Measurements from ENCODE around the gene PRR29.

Gene PRR29

DNA sequence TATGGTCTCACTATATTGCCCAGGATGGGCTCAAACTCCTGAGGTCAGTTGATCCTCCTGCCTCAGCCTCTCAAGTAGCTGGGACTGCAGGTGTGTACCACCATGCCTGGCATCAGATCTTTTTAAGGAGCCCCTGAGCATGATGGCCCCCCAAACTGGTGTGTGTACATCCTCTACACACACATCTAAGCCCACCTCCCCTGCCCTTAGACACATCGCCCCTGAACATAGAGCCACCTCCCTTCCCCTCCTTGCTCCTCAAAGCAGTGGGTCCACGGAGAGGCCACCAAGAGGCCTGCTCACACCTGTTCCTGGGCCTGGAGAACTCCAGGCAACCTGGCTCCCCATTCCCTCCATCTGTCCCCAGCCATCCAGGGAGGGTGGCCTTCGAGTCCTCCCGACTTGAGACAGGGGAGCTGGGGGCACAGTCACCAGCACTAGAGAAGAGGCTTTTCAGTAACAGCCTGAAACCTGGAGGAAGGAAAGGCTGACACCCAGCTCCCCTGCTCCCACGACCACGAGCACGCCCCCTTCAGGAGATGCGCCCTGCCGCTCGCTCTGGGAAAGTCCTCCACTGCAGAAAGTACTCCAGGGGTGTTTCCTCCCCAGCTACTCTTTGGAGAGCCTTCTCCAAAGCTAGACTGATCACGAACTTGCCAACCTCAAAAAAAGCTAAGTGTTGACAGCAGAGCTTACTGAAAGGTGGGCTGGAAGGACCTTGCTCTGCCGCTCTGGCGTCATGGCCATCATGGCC is 12.6 kb upstream of the PRR29 start:
- Mint-ChIP-seq H3K4me1 (ENCODE audit: low read depth) (peaks cover 33% of the 10 kb centered on the region), H3K27me3 (no peaks in the 10 kb centered on the region), H3K36me3 (ENCODE audit: low read depth) (peaks cover 5% of the 10 kb centered on the region), H3K4me3 (peak overlapping the region; percentile 32), H3K27ac (peak overlapping the region; percentile 84), H3K9me3 (peaks cover 11% of the 10 kb centered on the region)

- H3K4me3 Mint-ChIP-seq, result no peak overlapping the region
- H3K27ac Mint-ChIP-seq, result peak overlapping the region; percentile 78
- H3K36me3 Mint-ChIP-seq (ENCODE audit: low read depth), result peaks cover 5% of the 10 kb centered on the region
- H3K4me1 Mint-ChIP-seq (ENCODE audit: low read depth), result peaks cover 39% of the 10 kb centered on the region
- peaks cover 9% of the 10 kb centered on the region for H3K9me3 Mint-ChIP-seq
- no peaks in the 10 kb centered on the region for H3K27me3 Mint-ChIP-seq
Measured at GRCh38 chr17:63986821-63987220, 11.3 kb upstream of the PRR29 start.

GRCh38 chr17:63987221-63988126 is 10.7 kb upstream of the PRR29 start:
- Mint-ChIP-seq H3K27me3 (no peaks in the 10 kb centered on the region), H3K4me3 (no peak overlapping the region), H3K27ac (no peak overlapping the region), H3K9me3 (peaks cover 5% of the 10 kb centered on the region), H3K36me3 (ENCODE audit: low read depth) (peaks cover 5% of the 10 kb centered on the region), H3K4me1 (ENCODE audit: low read depth) (peaks cover 41% of the 10 kb centered on the region)

- Mint-ChIP-seq H3K36me3 (ENCODE audit: low read depth) (no peaks in the 10 kb centered on the region), H3K27me3 (no peaks in the 10 kb centered on the region), H3K4me1 (ENCODE audit: low read depth) (peaks cover 44% of the 10 kb centered on the region), H3K9me3 (no peaks in the 10 kb centered on the region), H3K4me3 (no peak overlapping the region), H3K27ac (no peak overlapping the region)
Measured at GRCh38 chr17:63988127-63988478, 10.0 kb upstream of the PRR29 start.

DNA sequence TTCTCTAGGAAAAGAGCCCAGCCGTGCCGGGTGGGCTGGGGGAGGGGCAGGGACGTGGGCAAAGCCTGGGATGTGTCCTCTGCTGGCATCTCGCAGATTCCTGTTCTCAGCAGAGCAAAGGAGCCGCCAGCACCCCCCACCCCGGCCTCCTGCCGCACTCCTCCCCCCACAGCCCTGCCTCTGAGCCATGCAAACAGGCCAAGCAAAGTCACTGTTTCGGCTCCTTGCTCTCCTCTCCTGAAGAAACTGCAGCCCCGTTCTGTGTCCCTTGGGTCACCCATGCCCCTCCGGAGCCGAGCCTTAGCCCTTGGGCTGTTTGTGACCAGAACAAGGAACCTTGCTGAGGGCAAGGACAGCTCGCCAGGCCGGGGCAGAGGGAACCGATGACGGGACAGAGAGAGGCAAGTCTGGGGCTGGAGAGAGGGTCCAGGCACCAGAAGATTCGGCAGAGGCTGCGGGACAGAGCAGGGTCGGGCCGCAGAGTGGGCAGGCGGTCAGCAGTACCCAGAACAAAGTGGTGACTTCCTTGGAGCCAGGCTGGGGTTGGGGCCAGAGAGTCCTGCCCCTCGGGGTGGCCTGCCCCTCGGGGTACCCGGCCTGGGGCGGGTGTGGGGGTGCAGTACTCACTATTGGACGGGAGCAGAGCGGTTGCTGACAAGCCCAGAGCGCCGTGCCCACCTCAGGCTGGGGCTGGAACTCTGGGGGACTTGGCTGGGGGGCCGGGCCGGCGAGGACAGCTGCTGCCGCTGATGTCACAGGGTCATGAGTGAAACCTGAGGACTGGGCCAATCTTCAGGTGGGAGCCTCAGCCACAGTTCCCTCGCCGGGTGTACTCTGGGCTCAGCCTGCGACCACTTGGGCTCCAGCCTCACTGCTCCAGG is 9.2 kb upstream of the PRR29 start:
- Mint-ChIP-seq H3K9me3 (no peaks in the 10 kb centered on the region), H3K4me1 (ENCODE audit: low read depth) (peaks cover 51% of the 10 kb centered on the region), H3K27ac (no peak overlapping the region), H3K27me3 (no peaks in the 10 kb centered on the region), H3K36me3 (ENCODE audit: low read depth) (no peaks in the 10 kb centered on the region), H3K4me3 (no peak overlapping the region)

DNA sequence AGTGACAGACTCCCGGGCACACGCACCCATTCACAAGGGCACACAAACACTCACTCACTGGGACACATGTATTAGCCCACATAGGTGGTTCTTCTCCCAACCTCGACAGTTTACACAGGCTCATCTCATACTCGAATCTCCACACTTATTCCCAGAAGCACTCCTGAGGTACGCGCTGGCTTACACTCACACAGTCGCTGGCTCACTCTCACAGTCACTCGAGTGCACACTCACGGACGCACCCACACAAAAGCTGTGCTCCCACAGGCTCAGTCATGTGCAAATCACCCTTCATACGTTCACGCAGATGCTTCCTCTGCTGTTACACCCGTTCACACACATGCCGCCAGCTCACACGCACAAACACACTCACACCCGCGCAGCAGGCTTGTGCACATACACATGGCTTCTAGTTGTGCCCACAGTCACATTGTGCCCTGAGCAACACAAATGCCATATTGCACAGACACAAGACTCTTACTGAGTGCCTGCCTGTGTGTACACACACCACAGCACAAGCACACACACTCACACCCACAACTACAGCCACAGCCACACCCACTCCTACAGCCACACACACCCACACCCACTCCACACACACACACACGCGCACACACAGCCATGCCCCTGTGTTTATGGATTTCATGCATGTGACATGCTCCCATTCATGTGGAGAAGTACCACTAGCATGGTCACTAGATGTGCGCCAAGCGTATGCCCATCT is 8.4 kb upstream of the PRR29 start:
- peak overlapping the region; percentile 2 for H3K27ac Mint-ChIP-seq

DNA sequence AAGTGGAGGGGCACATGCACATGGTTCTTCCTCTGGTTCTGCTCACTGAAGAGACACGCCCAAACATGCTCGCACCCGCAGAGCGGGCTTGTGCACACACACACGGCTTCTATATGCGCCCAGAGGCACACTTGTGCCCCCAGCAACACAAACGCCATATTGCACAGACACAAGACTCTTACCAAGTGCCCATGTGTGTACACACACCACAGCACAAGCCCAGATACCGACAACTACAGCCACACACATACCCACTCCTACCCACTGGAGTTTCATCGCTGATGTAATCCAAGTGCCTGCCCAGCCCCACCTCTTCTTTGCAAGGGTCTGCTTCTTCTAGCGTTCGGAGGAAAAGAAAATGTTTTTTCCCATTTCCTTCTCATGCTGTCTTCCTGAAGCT is 6.5 kb upstream of the PRR29 start:
- Mint-ChIP-seq H3K27me3 (no peaks in the 10 kb centered on the region), H3K36me3 (ENCODE audit: low read depth) (no peaks in the 10 kb centered on the region), H3K9me3 (no peaks in the 10 kb centered on the region), H3K4me3 (no peak overlapping the region), H3K4me1 (ENCODE audit: low read depth) (peaks cover 33% of the 10 kb centered on the region), H3K27ac (no peak overlapping the region)

More for the DNA sequence above, 8.4 kb upstream of the PRR29 start:
- Mint-ChIP-seq H3K36me3 (ENCODE audit: low read depth) (no peaks in the 10 kb centered on the region), H3K4me3 (no peak overlapping the region), H3K27me3 (no peaks in the 10 kb centered on the region), H3K4me1 (ENCODE audit: low read depth) (peaks cover 49% of the 10 kb centered on the region), H3K9me3 (no peaks in the 10 kb centered on the region)

GRCh38 chr17:63993368-63993985 is 4.7 kb upstream of the PRR29 start:
- H3K27ac Mint-ChIP-seq, result no peak overlapping the region
- no peak overlapping the region for H3K4me3 Mint-ChIP-seq
- no peaks in the 10 kb centered on the region for H3K9me3 Mint-ChIP-seq
- peaks cover 38% of the 10 kb centered on the region for H3K4me1 Mint-ChIP-seq (ENCODE audit: low read depth)
- H3K27me3 Mint-ChIP-seq, result no peaks in the 10 kb centered on the region
- no peaks in the 10 kb centered on the region for H3K36me3 Mint-ChIP-seq (ENCODE audit: low read depth)

DNA sequence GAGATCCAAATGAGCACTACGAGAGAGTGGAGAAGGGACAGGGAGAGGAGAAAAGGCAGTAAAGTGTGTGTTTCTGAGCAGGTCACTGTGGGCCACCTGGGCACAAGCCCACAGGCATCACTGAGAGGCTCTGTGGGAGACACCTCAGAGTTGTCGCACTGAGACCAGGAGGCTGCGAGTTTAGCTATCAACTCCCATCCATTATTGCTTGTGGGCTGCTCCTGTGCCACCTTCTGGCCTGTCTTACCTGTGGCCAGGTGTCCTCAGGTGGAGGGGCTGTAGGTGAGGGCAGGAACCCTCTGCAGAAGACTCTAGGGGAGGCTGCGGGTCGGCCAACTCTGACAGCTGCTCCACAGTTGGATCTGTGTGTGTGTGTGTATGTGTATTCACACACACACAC is 2.5 kb upstream of the PRR29 start:
- peaks cover 3% of the 10 kb centered on the region for H3K27me3 Mint-ChIP-seq
- no peak overlapping the region for H3K4me3 Mint-ChIP-seq
- no peak overlapping the region for H3K27ac Mint-ChIP-seq
- peaks cover 41% of the 10 kb centered on the region for H3K4me1 Mint-ChIP-seq (ENCODE audit: low read depth)
- no peaks in the 10 kb centered on the region for H3K36me3 Mint-ChIP-seq (ENCODE audit: low read depth)
- no peaks in the 10 kb centered on the region for H3K9me3 Mint-ChIP-seq

GRCh38 chr17:63996430-63997182 is 1.5 kb upstream of the PRR29 start:
- H3K36me3 Mint-ChIP-seq (ENCODE audit: low read depth), result no peaks in the 10 kb centered on the region
- no peaks in the 10 kb centered on the region for H3K9me3 Mint-ChIP-seq
- H3K4me3 Mint-ChIP-seq, result no peak overlapping the region
- no peak overlapping the region for H3K27ac Mint-ChIP-seq
- peaks cover 3% of the 10 kb centered on the region for H3K27me3 Mint-ChIP-seq
- H3K4me1 Mint-ChIP-seq (ENCODE audit: low read depth), result peaks cover 35% of the 10 kb centered on the region

- peaks cover 34% of the 10 kb centered on the region for H3K4me1 Mint-ChIP-seq (ENCODE audit: low read depth)
- H3K9me3 Mint-ChIP-seq, result no peaks in the 10 kb centered on the region
- H3K27ac Mint-ChIP-seq, result no peak overlapping the region
- H3K4me3 Mint-ChIP-seq, result peak overlapping the region; percentile 84
- H3K36me3 Mint-ChIP-seq (ENCODE audit: low read depth), result no peaks in the 10 kb centered on the region
- H3K27me3 Mint-ChIP-seq, result peaks cover 3% of the 10 kb centered on the region
Measured at GRCh38 chr17:63997341-63998048, 656 bp upstream of the PRR29 start.

DNA sequence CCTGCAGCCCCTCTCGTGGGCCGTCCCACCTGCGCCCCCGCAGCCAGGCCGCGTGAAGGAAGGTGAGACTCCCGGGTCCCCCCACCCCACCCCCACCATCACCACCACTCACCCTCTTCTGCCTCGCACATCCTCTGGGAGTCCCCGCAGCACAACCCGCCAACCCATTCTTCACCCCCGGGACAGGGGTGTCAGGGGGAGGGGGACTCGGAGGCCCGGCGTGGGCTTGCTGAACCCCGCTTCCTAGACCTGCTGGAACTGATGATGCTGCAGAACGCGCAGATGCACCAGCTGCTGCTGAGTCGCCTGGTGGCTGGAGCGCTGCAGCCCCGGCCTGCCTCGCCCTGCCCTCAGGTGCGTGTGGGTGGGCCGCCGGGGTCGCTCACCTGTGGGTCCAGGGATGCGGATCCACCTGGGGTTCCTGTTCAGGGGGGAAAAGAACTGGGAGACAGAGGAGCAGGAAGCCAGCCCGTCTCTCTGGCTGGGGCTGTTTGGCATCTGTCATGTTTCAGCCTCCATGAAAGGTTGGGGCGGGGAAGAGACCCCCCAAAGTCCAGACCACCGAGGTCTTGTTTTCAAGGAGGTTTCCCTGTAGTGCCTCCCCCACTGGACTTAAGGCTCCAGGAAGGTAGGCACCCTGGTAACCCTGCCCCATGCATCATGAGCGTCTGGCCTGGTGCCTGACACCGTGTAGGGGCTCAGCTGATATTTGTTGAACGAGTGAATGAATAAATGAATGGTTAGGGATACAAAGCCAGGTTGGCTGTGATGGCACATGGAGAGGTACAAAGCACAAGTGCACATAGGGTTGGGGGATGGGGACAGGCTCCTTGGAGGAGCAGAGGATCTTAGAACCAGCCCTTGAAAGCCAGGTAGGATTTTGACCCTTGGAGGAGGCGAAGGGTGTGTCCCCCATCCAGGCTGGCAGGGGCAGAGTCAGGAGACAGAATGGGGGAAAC is 849 bp downstream of the PRR29 start:
- H3K4me3 Mint-ChIP-seq, result peak overlapping the region; percentile 84
- H3K36me3 Mint-ChIP-seq (ENCODE audit: low read depth), result peaks cover 7% of the 10 kb centered on the region
- H3K27me3 Mint-ChIP-seq, result peaks cover 3% of the 10 kb centered on the region
- H3K27ac Mint-ChIP-seq, result no peak overlapping the region
- no peaks in the 10 kb centered on the region for H3K9me3 Mint-ChIP-seq
- peaks cover 23% of the 10 kb centered on the region for H3K4me1 Mint-ChIP-seq (ENCODE audit: low read depth)
